Measurements from ENCODE around the gene QSER1. TPM values are rescaled to one million over a fixed set of nuclear protein-coding genes. Genes with fewer than 3 reads are reported as not detected.

The QSER1 gene
- total RNA-seq, 1 experiment from 2014 or later = 74.0 TPM

GRCh38 chr11:33015621-33016551, 123.3 kb downstream of the QSER1 start, which contains the start of gene DEPDC7 (continued):
- no peak for TF ChIP-seq E2F1 (CRISPR knock-in tag; IDR thresholded peaks at IDR 0.05)
- 0 out of 2 replicates have a peak, but pooled peaks have one; percentile 65 for TF ChIP-seq ZNF281 (CRISPR knock-in tag; IDR thresholded peaks at IDR 0.05)
- peak; percentile 80; the same call in 1 of the 2 replicates for TF ChIP-seq TP53 (CRISPR knock-in tag; IDR thresholded peaks at IDR 0.05)
- no peak for TF ChIP-seq ATF6 (CRISPR knock-in tag; IDR thresholded peaks at IDR 0.05)
- TF ChIP-seq IRF1 (CRISPR knock-in tag; IDR thresholded peaks at IDR 0.05) = peak; percentile 72; the same call in 1 of the 2 replicates
- TF ChIP-seq MYBL2 (CRISPR knock-in tag; IDR thresholded peaks at IDR 0.05) = peak; percentile 72; the same call in 1 of the 2 replicates
- TF ChIP-seq USF1 (CRISPR knock-in tag; IDR thresholded peaks at IDR 0.05) = peak; percentile 97
- TF ChIP-seq ERG (CRISPR knock-in tag; IDR thresholded peaks at IDR 0.05) = no peak
- peak; percentile 98 for TF ChIP-seq MAX (CRISPR knock-in tag; IDR thresholded peaks at IDR 0.05)

GRCh38 chr11:33016654-33017053, 124.0 kb downstream of the QSER1 start:
- no peaks in the 10 kb centered on the region for H3K9me3 Mint-ChIP-seq
- POLR2A ChIA-PET = interaction anchor here (1.4 to 2.1 kb wide), 2 partner anchors 8 to 23 kb away, joined by 6 to 12 read pairs; partner anchors contain the start of gene TCP11L1
- DNase-seq (ENCODE audit: low spot score) = no peak
- peak overlapping the region; percentile 71 for H3K4me3 Mint-ChIP-seq
- H3K36me3 Mint-ChIP-seq = no peaks in the 10 kb centered on the region
- CTCF ChIA-PET = interaction anchor here (0.9 to 2.8 kb wide), 7 partner anchors 8 to 176 kb away, joined by 3 to 18 read pairs (median 7); partner anchors contain the start of genes QSER1 and TCP11L1
- no peak for ATAC-seq
- H3K27me3 Mint-ChIP-seq (ENCODE audit: low read depth) = peaks cover 38% of the 10 kb centered on the region
- peaks cover 18% of the 10 kb centered on the region for H3K4me1 Mint-ChIP-seq
- H3K27ac Mint-ChIP-seq = no peak overlapping the region
- TF ChIP-seq NR2C2 (CRISPR knock-in tag; IDR thresholded peaks at IDR 0.05) (no peak), ZNF671 (CRISPR knock-in tag; IDR thresholded peaks at IDR 0.05) (no peak), ZBTB43 (CRISPR knock-in tag; IDR thresholded peaks at IDR 0.05) (no peak), ZNF396 (CRISPR knock-in tag; IDR thresholded peaks at IDR 0.05; ENCODE audit: borderline replicate concordance) (no peak), ETV6 (CRISPR knock-in tag; IDR thresholded peaks at IDR 0.05) (no peak), USF2 (CRISPR knock-in tag; IDR thresholded peaks at IDR 0.05) (no peak), HMGXB4 (CRISPR knock-in tag; IDR thresholded peaks at IDR 0.05) (no peak)
